ENCODE results near the gene MVB12B. TPM values are rescaled to one million over a fixed set of nuclear protein-coding genes. Genes with fewer than 3 reads are reported as not detected.

The MVB12B gene
- total and polyA plus RNA-seq, 2 of the 13 experiments (the other 11 are each of a cell fraction or from before 2014, with no cell fraction given): 12.1 to 30.1 TPM

GRCh38 chr9:126443144-126443543 is 116.5 kb downstream of the MVB12B start:
- CTCF ChIA-PET (ENCODE audit: low intra/inter-chr PET ratio, low total read pairs): no interaction called here
- no peaks in the 10 kb centered on the region for H3K9me3 ChIP-seq (ENCODE audit: low read length)
- POLR2A ChIA-PET: no interaction called here
- H4K20me1 ChIP-seq (ENCODE audit: insufficient read depth, low read length): no peaks in the 10 kb centered on the region
- no peak overlapping the region for H3K4me3 ChIP-seq (replicated peaks in 1 of 3; ENCODE audit: insufficient read depth in 1 of 3, low read depth in 2 of 3, low read length in 3 of 3)
- intact Hi-C loops (cut with micrococcal nuclease; ENCODE audit: unreplicated experiment): no loop called here
- H3K4me1 ChIP-seq (ENCODE audit: insufficient read depth, low read length): no peaks in the 10 kb centered on the region
- no peak for DNase-seq (ENCODE audit: low spot score)
- H3K79me2 ChIP-seq (ENCODE audit: insufficient read depth, low read length): no peaks in the 10 kb centered on the region
- in situ Hi-C loops (cut with HindIII; ENCODE audit: extremely low pct_ligation_motif_present, low pct_unique_long_range_greater_than_20kb): no loop called here
- BruUV-seq (replicated peaks): no TSS peak
- FAIRE-seq: no peak
- no peak overlapping the region for H3K9ac ChIP-seq (ENCODE audit: insufficient read depth, low read depth, low read length)
- ATAC-seq: no peak
- no peak overlapping the region for H2AFZ ChIP-seq (ENCODE audit: low read length)
- no peak overlapping the region for H3K27ac ChIP-seq (ENCODE audit: extremely low read length, insufficient read depth, low read length)
- no peaks in the 10 kb centered on the region for H3K27me3 ChIP-seq (ENCODE audit: control insufficient read depth in 1 of 2, insufficient read depth in 2 of 2, low read length in 2 of 2)
- WGBS (ENCODE audit: low lambda C conversion rate): 80% methylated on average over 3 of the region's 3 CpGs
- H3K36me3 ChIP-seq (replicated peaks in 1 of 2; ENCODE audit: control insufficient read depth in 1 of 2, insufficient read depth in 2 of 2, low read length in 2 of 2): peaks cover 7 to 14% of the 10 kb centered on the region in 2 experiments; a peak in 3 of 5 replicates
- H3K4me2 ChIP-seq (ENCODE audit: low read depth, low read length): no peak overlapping the region
- TF ChIP-seq THYN1 (CRISPR knock-in tag; IDR thresholded peaks at IDR 0.05; ENCODE audit: borderline replicate concordance, low read depth): no peak
- TF ChIP-seq SP5 (CRISPR knock-in tag; IDR thresholded peaks at IDR 0.05; ENCODE audit: borderline replicate concordance, low read depth): no peak
- TF ChIP-seq STAT5B (CRISPR knock-in tag; IDR thresholded peaks at IDR 0.05): no peak
- no peak for TF ChIP-seq ZNF367 (CRISPR knock-in tag; IDR thresholded peaks at IDR 0.05; ENCODE audit: borderline replicate concordance)
- no peak for TF ChIP-seq AKNA (CRISPR knock-in tag; IDR thresholded peaks at IDR 0.05; ENCODE audit: borderline replicate concordance)
- TF ChIP-seq MLLT10 (CRISPR knock-in tag; IDR thresholded peaks at IDR 0.05): no peak
- TF ChIP-seq IRF2 (CRISPR knock-in tag; IDR thresholded peaks at IDR 0.05): no peak
- no peak for TF ChIP-seq SAFB2 (CRISPR knock-in tag; IDR thresholded peaks at IDR 0.05; ENCODE audit: borderline replicate concordance, low read depth)
- TF ChIP-seq KLF16 (CRISPR knock-in tag; IDR thresholded peaks at IDR 0.05): no peak
- TF ChIP-seq RBAK (CRISPR knock-in tag; IDR thresholded peaks at IDR 0.05): no peak
- TF ChIP-seq ZNF772 (CRISPR knock-in tag; IDR thresholded peaks at IDR 0.05): no peak
- TF ChIP-seq, protein P1, sequence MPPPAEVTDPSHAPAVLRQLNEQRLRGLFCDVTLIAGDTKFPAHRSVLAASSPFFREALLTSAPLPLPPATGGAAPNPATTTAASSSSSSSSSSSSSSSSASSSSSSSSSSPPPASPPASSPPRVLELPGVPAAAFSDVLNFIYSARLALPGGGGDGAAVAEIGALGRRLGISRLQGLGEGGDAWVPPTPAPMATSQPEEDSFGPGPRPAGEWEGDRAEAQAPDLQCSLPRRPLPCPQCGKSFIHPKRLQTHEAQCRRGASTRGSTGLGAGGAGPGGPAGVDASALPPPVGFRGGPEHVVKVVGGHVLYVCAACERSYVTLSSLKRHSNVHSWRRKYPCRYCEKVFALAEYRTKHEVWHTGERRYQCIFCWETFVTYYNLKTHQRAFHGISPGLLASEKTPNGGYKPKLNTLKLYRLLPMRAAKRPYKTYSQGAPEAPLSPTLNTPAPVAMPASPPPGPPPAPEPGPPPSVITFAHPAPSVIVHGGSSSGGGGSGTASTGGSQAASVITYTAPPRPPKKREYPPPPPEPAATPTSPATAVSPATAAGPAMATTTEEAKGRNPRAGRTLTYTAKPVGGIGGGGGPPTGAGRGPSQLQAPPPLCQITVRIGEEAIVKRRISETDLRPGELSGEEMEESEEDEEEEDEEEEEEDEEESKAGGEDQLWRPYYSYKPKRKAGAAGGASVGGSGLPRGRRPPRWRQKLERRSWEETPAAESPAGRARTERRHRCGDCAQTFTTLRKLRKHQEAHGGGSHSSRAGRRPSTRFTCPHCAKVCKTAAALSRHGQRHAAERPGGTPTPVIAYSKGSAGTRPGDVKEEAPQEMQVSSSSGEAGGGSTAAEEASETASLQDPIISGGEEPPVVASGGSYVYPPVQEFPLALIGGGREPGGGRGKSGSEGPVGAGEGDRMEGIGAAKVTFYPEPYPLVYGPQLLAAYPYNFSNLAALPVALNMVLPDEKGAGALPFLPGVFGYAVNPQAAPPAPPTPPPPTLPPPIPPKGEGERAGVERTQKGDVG (CRISPR knock-in tag; IDR thresholded peaks at IDR 0.05; ENCODE audit: borderline replicate concordance): no peak
- TF ChIP-seq ZNF512B (CRISPR knock-in tag; IDR thresholded peaks at IDR 0.05; ENCODE audit: borderline replicate concordance): no peak
- TF ChIP-seq SRSF1 (optimal IDR thresholded peaks at IDR 0.05; ENCODE audit: low read depth, low read length): no peak
